ENCODE measurements around the gene JTB. TPM values are rescaled to one million over a fixed set of nuclear protein-coding genes. Genes with fewer than 3 reads are reported as not detected.

JTB gene
- total and polyA plus RNA-seq, 9 of the 15 experiments (the other 6 are each of a cell fraction or from before 2014, with no cell fraction given) = 24.7 to 308 (median 151) TPM

GRCh38 chr1:153985341-153985912 is 8.0 kb upstream of the JTB start (continued):
- TF ChIP-seq HINFP (tag; conservative IDR thresholded peaks at IDR 0.05; ENCODE audit: low read depth) = no peak
- TF ChIP-seq FOXK2 (conservative IDR thresholded peaks at IDR 0.05 in 1 of 2, IDR thresholded peaks at IDR 0.05 in 1 of 2; ENCODE audit: low read depth in 2 of 2) = 0 out of 4 replicates have a peak, but pooled peaks of 1 of the 2 experiments have one; percentile 32
- TF ChIP-seq BDP1 (IDR thresholded peaks at IDR 0.05; ENCODE audit: insufficient read depth, insufficient read length) = no peak
- TF ChIP-seq HBP1 (CRISPR knock-in tag; IDR thresholded peaks at IDR 0.05) = 0 out of 2 replicates have a peak, but pooled peaks have one; percentile 35
- no peak for TF ChIP-seq GATAD2B (IDR thresholded peaks at IDR 0.05; ENCODE audit: borderline replicate concordance)
- no peak for TF ChIP-seq HMBOX1 (IDR thresholded peaks at IDR 0.05)
- no peak for TF ChIP-seq JUNB (CRISPR knock-in tag; conservative IDR thresholded peaks at IDR 0.05)
- TF ChIP-seq CEBPB (tag; IDR thresholded peaks at IDR 0.05) = no peak
- TF ChIP-seq ZKSCAN3 (CRISPR knock-in tag; IDR thresholded peaks at IDR 0.05) = no peak
- no peak for TF ChIP-seq TBP (optimal IDR thresholded peaks at IDR 0.05; ENCODE audit: low read depth, low read length)
- TF ChIP-seq HNRNPK (IDR thresholded peaks at IDR 0.05; ENCODE audit: low read depth, low read length, poor library complexity, severe bottlenecking) = no peak
- TF ChIP-seq SMARCE1 (IDR thresholded peaks at IDR 0.05) = peak; percentile 87
- no peak for TF ChIP-seq ZNF146 (CRISPR knock-in tag; IDR thresholded peaks at IDR 0.05; ENCODE audit: unreplicated experiment)
- TF ChIP-seq KLF10 (CRISPR knock-in tag; IDR thresholded peaks at IDR 0.05) = no peak
- TF ChIP-seq ARID4B (CRISPR knock-in tag; IDR thresholded peaks at IDR 0.05) = 0 out of 2 replicates have a peak, but pooled peaks have one; percentile 22
- TF ChIP-seq FOXM1 (IDR thresholded peaks at IDR 0.05; ENCODE audit: low read depth) = no peak
- no peak for TF ChIP-seq FOXM1 (CRISPR knock-in tag; IDR thresholded peaks at IDR 0.05; ENCODE audit: low read depth)
- TF ChIP-seq CREBBP (IDR thresholded peaks at IDR 0.05; ENCODE audit: low read depth, low read length) = no peak
- no peak for TF ChIP-seq ZNF445 (CRISPR knock-in tag; IDR thresholded peaks at IDR 0.05; ENCODE audit: low read depth)
